Middle frontal gyrus (tissue), 1 donor: ENCODE measurements around the gene KAZALD1.
A peak's percentile ranks its signal among the peaks of the same experiment; 100 is the strongest.
"Not testable (repeated sequence)": the region's sequence is repeated elsewhere in the genome, so short reads cannot be mapped to it uniquely, and the experiment has no call there.

ENCODE experiments used
- DNase-seq: peaks from one replicate; pipeline ENCODE4 v3.0.0-alpha.2; 2015; ENCODE audit warnings: low spot score; ENCODE audit errors: extremely low spot score

The KAZALD1 gene

DNA sequence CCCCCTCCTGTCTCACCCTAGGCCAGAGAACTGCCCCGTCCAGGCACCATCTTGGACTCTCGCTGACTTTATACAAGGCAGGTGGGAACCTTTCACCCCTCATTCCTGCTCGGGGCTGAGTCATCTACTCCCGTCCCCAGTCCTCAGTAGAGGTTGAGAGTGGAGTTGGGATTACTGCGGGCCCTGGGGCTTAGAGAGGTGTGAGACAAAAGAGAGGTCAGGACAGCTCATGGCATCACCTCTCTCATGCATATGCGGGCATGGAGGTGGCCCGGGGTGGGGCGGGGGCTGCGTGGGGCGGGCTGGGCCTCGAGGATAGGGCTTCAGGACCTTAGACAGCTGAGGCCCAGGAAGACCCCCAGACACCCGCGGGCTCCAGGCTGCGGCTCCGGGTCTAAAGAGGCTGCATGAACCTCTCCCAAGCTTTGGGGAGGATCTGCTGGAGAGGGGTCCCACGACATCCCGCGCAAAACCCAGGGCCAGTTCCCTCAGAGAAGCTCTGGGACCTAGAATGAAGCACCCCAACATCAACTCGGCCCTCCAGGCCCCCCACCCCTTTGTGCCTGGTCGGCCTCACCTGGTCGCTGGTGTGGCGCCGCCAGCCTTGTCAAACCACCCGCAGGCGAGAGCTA is 31.2 kb upstream of the KAZALD1 start:
- DNase-seq = no peak

DNA sequence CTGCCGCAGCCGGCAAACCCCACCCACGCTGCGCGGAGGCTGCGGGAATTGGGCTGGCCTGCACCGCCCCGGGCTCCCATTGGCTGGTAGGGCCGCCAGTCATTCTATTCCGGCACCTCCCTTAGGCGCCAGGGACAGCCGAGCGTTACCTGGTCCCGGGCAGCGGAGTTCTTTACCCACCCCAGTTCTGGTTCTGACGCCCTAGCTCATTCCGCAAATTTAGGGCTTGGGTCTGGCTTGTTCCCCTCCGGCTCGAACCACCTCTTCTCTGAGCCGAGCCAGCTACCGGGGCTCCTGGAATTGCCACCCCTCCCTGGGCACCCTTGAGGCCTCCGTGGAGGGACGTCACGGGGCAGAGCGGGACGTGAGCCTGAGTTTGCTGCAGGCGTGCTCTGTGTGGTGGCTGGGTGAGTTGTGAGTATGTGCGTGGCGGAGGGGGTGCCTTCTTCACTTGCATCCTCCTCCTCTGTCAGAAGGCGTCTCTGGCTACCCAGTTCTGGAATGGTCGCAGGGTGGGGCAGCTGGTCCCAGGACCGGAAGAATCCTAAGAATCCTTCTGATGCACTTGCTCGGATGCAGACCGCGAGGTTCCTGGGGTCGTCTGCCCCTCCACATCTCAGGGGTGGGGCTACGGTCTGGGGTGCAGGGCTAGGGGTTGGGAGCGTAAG is 30.5 kb upstream of the KAZALD1 start, which contains the start of the genes PDZD7 and SFXN3:
Gene PDZD7 (minus strand): TSS at position 2 of the 668 bp plus-strand sequence. CDS start 910 bp downstream, outside the sequence.
Gene SFXN3 (plus strand): TSS at position 107 of the 668 bp plus-strand sequence. CDS start 3,461 bp downstream, outside the sequence.
- DNase-seq = peak; percentile 89

DNA sequence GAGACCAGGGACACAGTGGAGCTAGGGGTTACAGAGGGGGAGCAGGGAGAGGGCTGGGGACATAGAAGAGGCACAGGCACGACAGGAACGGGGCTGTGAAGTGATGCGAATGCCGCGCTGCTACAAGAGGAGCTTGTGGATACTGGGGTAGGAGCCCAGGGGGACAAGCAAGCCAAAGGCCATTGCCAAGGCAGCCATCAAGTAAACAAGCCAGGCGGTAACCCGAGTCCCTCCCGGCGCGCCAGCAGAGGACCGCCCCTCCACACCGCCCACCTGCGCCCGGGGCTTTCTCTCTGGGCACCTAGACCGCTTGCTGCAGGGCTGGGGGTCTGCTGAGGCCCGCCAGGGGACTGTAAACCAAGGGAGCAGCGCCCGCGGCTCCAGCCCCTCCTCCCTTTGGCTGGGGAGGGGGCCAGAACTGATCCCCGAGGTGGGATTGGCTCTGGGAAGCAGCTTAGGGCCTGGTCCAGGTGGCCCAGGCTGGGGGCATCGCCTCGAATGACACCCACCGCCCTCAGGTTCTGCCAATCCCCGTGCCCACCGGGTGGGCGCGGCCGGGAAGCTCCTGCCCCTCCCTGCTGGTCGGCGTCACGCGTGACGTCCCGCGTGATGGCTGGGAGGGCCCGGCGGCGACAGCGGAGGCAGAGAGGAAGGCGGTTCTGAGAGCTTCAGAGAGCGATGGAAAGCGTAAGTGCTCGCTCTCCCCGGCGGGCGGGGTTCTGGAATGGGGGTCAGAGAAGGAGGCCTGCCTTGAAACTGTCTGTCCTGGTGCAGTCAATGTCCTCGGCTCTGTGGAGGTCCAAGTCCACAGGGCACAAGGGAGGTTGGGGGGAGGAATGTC is 29.8 kb upstream of the KAZALD1 start:
- DNase-seq = peak; percentile 82

DNA sequence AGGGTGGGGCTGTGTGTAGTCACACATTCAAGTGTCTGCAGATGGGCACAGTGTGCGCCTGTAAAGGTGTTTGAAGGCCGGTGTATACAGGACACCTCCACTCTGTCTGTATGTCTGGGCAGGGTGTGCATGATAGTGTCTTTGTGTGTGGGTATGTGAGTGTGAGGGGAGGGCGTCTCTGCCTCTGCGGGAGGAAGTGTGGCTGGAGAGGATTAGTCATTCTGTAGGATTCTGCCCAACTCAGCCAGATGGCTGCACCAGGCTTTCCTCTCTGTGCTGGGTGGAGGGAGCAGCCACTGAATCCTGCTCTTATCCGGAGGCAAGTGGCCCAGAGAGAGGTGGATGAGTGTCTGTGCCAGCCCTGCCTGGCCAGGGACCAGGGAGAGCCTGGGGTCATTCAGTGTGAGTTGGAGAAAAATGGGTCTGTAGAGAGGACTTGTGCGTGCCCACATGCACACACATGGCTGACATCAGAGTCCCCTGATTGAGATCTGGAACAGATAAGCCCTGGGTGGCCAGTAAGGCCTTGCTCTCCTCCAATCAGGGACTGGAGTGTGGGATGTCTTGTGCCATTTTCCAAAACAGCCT is 29.1 kb upstream of the KAZALD1 start:
- peak; percentile 29 for DNase-seq

DNA sequence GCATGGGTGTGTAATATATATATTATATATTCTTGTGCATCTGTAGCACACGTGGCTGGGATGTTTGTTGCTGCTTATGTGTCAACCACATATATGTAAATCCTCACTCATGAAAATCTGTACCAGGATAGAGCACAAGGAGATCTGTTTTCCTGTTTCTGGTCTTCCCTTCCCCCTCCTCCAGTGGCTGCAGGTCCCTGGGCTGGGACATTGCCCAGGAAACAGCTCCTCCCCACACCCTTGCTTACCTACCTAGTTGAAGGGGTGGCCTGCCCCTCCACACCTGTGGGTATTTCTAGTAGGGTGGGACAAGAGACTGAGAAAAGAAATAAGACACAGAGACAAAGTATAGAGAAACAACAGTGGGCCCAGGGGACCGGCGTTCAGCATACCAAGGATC is 28.5 kb upstream of the KAZALD1 start:
- DNase-seq = no peak

DNA sequence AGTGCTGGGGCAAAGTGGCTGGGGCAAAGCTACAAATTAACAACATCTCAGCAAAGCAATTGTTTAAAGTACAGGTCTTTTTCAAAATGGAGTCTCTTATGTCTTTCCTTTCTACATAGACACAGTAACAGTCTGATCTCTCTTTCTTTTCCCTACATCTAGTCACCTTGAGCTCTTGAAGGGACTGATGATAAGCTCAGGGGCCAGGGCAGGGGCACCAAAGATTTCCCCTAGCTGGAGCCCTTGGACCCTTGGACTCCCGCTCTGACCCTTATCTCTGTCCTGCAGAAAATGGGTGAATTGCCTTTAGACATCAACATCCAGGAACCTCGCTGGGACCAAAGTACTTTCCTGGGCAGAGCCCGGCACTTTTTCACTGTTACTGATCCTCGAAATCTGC is 27.4 kb upstream of the KAZALD1 start:
- not testable (repeated sequence) for DNase-seq

DNA sequence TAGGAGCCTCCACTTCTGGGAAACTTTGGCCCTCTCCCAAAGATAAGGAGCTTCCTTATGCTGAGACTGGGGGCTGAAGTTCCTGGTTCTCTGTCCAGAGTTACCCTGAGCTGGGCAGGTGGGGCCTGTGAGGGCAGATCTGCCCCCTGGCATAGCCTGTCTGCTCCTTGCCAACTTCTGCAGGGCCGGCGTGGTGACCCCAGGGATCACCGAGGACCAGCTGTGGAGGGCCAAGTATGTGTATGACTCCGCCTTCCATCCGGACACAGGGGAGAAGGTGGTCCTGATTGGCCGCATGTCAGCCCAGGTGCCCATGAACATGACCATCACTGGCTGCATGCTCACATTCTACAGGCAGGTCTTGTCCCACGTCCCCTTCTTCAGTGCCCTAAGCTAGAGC is 26.5 kb upstream of the KAZALD1 start:
- DNase-seq = no peak

DNA sequence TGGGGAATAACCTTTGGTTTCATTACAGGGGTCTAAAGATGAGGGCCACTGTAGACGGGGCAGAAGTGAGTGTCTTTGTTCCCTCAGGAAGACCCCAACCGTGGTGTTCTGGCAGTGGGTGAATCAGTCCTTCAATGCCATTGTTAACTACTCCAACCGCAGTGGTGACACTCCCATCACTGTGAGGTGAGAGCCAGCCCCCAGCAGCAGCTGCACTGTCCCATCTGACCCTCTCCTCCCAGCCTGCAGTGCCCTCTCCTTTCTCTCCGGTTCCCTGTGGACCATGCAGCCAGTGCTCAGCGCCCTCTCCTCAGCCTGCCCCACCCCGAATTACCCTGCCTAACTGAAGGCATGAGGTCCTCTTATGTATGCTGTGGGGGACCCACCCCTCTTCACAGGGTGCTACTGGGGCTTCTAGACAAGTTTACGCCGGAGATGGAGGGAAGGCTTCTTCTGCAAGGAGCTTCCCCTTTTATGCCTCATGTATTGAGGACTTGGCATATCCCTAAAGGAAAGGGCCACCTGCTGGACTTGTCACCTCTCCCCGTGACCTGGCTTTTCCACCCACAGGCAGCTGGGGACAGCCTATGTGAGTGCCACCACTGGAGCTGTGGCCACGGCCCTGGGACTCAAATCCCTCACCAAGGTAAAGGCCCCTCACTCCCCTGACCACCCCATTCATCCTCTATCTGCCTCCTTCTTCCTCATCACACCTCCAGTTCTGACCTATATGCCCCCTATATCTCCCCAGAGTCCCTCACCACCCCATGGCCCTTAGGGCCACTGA is 25.7 kb upstream of the KAZALD1 start:
- DNase-seq = no peak

DNA sequence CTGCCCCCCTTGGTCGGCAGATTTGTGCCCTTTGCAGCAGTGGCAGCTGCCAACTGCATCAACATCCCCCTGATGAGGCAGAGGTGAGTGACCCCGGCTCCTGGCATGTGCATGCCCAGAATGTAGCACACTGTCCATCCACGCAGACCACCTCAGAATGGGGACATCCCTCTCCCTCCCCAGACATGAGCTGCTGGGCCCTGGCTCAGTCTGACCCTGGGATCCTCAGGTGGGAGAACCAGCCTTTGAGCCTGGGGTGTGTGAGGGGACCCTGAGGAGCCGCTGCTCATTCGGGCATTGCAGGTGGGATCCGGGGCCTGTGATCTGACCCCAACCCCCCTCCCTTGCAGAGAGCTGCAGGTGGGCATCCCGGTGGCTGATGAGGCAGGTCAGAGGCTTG is 25.1 kb upstream of the KAZALD1 start:
- DNase-seq = no peak

DNA sequence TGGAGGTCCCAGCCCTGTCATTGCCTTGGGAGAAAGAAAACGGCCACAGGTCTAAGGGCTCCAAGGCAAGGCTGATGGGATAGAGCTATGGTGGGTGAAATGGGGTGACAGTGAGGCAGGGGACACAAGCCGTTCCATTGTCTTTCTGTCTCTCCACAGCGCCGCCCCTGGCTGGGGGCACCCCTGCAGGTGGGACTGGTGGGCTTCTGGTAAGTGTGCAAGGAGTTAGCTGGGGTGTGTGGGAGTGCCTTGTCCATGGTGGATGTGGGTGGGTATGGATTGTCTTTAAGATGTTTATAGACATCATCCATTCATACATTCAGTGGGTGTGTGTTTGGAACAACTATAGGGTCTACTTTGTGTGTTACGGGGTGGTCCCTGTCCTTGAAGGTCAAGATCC is 23.3 kb upstream of the KAZALD1 start:
- no peak for DNase-seq

DNA sequence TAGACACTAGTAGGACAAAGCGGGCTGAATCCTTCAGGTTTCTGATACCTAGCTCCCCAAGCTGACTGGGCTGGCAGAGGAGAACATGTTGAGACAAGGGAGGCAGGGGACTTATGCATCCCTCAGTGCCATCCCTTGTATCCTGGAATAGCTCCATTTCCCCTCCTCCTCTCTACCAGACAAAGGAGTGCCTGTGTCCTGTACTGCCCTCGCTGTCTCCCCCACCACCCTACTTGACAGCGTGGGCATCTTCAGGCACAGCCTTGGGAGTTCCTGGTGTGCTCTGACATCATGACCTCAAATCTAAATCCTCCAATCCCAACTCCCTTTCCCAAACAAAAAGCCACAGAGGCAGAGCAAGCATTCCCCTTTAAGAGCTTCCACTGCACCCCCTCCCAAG is 21.7 kb upstream of the KAZALD1 start:
- no peak for DNase-seq

DNA sequence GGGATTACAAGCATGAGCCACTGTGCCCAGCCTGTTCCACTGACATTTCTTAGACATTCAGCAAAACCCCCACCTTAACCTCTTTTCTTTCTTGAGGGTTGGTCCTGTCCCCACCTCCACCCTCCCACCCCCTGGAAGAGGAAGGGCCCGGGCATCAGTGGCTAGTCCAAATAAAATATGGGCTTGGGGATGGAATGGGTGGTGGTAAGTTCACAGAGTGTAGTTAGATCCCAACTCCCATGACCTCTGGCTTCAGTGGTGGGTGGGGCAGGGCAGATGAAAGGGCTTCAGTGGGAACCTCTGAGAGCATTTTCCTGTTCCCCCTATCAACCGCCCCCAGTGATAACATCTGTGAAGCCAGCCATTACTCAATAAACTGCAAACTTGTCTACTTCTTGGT is 20.9 kb upstream of the KAZALD1 start:
- DNase-seq = no peak

DNA sequence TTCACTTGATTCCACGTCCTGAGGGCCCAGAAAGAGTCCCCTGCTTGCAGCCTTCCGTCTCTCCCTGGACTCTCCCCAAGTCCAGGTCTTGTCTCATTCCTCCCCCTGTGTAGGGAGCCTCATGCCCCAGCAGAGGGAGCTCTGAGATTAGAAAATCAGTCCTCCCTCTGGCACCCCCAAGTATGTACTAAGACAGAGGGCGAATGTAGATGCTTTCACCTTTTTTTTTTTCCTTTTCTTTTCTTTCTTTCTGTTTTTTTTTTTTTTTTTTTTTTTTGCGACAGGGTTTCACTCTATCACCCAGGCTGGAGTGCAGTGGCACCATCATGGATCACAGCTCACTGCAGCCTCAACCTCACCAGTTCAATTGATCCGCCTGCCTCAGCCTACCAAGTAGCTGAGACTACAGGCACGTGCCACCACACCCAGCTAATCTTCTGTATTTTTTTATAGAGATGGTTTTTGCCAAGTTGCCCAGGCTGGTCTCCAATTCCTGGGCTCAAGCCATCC is 20.5 kb upstream of the KAZALD1 start:
- peak; percentile 71 for DNase-seq

DNA sequence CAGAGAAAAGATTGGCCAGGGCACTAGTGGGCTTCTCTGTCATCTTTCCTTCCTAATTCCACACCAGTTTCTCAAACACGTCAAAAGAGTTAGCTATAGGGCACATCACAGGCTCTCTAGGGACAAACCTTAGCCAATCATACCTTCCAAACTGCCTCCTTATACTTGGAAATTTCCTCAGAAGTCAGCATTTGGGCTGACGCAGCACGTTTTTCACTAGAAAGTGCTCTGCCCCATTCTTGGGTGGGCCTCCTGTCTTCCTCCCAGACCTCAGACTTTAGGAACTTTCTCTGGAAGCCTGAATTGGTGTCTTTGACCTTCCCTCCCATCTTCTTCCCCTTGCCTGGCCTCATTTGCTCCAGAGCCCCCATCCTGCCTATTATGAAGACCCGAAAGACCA is 19.7 kb upstream of the KAZALD1 start:
- no peak for DNase-seq

DNA sequence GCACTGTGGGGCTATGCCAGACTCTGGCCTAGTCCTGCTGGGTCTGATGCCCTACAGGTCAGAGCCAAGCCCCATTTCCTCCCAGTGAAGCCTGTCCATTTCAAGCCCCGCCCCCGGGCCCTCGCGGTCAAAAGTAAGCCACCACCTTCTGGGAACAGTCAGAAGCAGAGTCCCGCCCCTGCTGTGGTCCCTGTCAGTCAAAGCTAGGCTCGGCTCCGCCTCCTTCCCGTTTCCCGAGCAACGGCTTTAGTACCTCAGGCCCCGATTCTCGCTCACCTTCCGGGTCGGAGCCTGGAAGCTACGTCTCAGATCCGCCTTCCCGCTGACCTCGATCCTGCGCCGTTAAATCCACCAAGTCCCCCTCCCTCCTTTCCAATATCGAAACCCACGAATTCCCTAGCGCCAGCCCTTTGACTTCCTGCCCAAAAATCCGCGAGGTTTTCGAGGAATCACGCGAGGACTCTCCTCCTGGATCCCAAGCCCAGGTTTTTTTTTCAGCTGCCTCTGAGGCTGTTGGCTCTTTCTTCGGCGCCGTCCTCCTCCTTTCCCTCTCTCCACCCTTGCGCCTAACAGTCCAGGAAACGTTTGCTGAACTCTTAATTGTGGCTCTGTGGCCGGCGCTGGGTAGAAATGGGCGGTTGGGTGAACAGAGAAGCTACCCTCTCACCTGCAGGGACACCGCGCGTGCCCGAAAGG is 19.0 kb upstream of the KAZALD1 start:
- peak; percentile 66 for DNase-seq

DNA sequence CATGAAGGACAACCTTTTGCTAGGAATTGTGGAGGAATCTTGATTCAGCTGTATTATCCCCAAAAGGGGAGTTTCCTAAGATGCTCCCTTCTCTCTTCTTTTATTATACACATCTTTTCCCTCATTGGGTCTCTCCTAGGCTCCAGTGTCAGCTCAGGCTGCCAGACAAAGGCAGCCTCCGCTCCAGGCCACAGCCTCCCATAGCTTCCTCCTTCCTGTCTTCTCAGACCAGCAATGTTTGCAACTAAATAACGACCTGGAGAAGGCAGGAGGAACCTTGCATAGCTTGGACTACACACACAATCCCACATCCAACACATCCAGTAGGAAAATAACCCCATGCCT is 18.5 kb upstream of the KAZALD1 start:
- DNase-seq = no peak

DNA sequence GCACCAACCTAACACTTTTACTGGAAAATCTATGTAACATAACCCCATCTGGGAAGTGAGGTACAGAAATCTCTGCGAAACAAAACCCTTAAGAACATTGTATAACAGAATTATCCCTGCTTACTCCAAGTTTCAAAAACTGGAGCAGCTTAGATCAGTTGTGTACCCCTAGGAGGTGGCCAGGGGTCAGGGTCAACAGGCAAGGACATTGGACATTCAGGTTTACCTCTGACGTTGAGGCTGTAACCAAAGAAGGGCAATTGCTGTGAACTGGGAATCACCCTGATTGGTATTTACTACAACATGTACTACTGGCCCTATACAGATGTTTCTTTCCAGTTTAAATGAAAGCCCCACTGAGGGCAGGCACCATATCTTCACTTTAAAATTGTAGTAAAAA is 17.7 kb upstream of the KAZALD1 start:
- DNase-seq = no peak

DNA sequence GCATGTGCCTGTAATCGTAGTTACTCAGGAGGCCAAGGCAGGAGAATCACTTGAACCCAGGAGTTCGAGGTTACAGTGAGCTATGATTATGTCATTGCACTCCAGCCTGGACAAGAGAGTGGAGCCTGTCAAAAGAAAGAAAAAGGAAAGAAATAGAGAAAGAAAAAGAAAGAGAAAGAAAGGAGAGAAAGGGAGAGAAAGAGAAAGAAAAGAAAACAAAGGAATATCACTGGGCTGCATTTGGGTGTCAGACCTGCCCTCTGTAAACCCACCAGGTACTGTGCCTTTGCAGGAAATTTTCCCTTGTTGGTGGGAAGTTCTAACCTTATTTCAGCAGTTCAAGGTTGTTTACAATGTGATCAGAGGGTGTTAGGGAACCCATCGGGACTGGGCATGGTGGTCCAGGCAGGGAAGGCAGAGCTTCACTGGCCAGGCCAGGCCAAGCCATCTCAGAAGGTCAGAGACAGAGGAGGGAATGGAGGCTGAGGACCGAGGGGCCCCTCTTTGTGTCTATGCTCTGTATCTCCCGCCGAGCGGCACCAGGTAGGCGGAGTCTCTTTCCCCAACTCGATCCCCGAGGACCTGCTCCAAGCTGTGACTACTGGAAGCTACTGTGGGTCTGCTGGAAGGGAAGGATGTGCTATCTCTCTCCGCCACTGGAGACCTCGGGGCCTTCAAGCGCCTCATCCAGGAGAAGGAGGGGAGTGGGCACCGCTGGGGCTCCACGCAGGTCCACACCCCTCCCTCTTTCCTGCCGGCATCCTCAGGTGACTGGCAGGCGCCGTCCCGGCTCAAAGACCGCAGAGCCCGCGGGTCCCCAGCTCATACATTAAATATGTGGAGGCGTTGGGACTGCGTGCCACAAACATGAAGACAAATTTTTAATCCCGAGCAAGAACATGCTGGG is 15.2 kb upstream of the KAZALD1 start:
- DNase-seq = no peak

DNA sequence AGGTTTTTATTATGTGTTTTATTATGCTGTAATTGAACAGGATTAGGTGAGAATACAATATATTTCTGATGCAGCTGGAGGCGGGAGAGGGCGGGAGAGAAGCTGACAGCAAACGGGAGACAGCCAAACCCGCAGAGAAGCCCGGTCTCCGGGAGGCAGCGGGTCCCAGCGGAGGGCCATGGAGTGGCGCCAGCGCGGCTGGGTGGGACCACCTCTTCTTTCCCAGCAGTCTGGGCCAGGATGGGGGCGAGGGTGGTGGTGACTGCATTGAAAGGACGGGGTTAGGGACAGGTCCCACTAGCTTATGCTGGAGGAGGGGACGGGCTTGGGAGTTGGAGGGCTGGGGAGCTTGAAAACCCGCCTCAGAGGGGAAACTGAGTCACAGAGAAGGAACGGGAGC is 14.5 kb upstream of the KAZALD1 start:
- DNase-seq = no peak
